GM03348 (cell line): ENCODE measurements around the gene MED27.
"Not testable (repeated sequence)": the region's sequence is repeated elsewhere in the genome, so short reads cannot be mapped to it uniquely, and the experiment has no call there.

ENCODE experiments used
- DNase-seq: peaks from one replicate; pipeline ENCODE4 v3.0.0; 2012; ENCODE audit warnings: low spot score

MED27 gene

GRCh38 chr9:131923132-131923671 lies 156.5 kb downstream of the MED27 start:
- DNase-seq = no peak

DNA sequence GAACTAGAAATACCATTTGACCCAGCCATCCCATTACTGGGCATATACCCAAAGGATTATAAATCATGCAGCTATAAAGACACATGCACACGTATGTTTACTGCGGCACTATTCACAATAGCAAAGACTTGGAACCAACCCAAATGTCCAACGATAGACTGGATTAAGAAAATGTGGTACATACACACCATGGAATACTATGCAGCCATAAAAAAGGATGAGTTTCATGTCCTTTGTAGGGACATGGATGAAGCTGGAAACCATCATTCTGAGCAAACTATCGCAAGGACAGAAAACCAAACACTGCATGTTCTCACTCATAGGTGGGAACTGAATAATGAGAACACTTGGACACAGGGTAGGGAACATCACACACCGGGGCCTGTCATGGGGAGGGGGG lies 158.0 kb downstream of the MED27 start:
- not testable (repeated sequence) for DNase-seq

GRCh38 chr9:131919216-131919615 lies 160.5 kb downstream of the MED27 start:
- DNase-seq = no peak

DNA sequence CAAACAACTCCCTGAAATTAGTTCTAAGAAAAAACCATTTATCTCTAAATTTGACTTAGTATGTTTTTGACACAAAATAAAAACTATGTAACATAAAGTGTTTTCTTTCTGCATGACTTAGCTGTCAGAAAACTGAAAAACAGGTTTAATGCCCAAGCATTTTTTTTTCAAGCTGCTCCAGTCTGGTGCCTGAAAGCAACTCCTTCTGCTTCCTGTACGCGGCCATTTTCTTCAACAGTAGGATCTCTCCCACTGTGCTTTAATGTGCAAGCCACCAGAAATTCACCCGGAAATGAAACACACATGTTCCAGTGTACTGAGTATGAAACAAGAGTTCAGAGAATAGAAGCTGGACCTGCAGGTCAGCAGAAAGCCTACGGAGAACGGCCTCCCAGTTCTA lies 161.2 kb downstream of the MED27 start:
- no peak for DNase-seq

GRCh38 chr9:131917009-131917408 lies 162.7 kb downstream of the MED27 start:
- DNase-seq = no peak

GRCh38 chr9:131915181-131915580 lies 164.5 kb downstream of the MED27 start:
- DNase-seq = peak; percentile 13

- DNase-seq = no peak
Observed at GRCh38 chr9:131912671-131913070, 167.0 kb downstream of the MED27 start.

DNA sequence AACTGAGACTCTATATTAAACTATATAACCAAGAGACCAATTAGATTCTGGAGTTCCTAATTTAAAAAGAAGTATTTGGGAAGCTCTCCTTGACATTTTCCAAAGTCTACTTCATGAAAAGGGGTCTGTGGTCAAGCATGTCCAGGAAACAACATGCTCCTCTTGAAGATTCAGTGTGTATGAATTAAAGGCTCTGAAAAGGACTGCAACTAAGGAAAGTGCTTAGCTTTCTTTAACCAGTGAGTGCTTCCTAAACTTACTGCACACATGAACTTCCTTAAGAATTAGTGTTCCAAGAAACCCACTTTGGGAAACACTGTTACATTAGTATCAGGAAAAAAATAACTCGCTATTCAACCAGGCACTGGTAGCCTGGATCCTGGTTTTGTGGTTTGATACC lies 167.6 kb downstream of the MED27 start:
- no peak for DNase-seq

DNA sequence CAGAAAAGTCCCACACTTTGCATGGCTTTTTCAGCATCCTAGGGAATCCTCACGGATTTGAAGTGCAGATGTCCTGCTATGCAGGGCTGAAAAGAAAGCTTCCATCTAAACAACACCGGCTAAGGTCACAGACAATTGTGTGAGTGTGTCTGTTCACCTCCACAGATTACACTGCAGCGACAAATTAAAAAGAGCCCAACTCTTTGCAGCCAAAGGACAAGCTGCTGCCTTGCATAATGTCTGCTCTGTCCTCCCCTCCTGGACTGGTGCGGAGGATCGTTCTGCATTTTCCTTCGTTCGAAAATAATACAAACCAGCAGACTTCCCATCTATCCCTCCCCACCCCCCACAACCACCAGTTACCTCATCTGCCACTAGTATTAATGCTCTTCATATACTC lies 169.1 kb downstream of the MED27 start:
- no peak for DNase-seq

- no peak for DNase-seq
Observed at GRCh38 chr9:131905144-131905543, 174.5 kb downstream of the MED27 start.

- DNase-seq = no peak
Observed at GRCh38 chr9:131899296-131900228, 180.1 kb downstream of the MED27 start.

GRCh38 chr9:131892902-131893500 lies 186.7 kb downstream of the MED27 start:
- DNase-seq = no peak

- no peak for DNase-seq
Observed at GRCh38 chr9:131892162-131892707, 187.4 kb downstream of the MED27 start.

GRCh38 chr9:131891598-131891997 lies 188.1 kb downstream of the MED27 start:
- no peak for DNase-seq

DNA sequence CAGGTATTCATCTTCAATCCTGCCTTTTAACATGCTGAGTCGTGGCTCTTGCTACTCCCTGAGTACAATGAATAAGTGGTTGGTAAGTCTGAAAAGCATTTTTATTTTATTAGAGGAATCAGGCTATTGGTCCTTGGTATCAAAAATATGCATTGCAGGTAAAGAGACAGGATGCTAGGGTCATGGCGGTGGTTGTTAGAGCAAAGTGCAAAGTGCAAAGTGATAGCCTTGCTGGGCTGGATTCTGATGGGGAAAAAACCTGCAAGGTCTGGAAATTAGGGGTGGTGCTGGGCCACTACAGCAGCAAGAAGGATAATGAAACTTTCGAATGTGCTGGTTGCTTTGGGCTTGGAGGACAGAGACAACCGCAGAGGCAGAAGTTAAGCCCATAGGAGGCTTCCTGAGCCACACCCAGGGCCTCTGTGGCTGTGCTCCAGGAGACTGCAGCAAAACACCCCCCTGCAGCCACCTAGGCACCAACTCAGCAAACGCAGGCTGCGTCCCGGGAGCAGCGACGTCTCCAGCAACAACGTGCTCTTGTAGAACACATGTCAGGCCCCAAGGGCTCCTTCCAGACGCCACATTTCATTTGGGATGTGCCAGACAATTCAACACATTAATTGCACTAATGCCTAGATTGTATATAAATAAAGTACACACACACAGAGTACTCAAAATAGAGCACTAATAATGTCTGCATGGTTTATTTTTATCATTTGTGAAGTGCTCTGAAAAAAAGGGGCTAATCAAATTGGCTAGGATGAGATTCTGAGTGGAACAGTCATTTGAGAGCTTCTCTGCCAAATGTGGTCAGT lies 190.0 kb downstream of the MED27 start:
- no peak for DNase-seq

- DNase-seq = no peak
Observed at GRCh38 chr9:131888923-131889322, 190.7 kb downstream of the MED27 start.

DNA sequence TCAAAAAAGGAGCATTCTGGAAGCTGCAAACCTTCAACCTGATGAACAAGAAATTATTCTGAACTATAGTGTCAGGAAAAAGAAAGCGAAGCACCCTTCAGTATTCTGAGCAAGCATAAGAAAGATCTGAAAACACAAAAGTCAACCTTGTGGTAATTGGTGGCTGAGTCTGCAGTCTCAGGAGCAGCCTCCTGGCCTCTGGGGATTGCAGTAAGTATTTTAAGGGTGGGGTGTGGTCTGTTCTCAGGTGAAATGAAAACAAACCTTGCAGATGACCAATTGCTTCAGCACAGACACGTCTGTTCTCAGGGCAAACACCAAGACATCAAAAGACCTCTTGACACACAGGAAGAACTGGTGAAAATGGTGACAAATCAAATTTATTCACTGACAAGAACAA lies 192.0 kb downstream of the MED27 start:
- no peak for DNase-seq

GRCh38 chr9:131886826-131887225 lies 192.8 kb downstream of the MED27 start:
- no peak for DNase-seq

DNA sequence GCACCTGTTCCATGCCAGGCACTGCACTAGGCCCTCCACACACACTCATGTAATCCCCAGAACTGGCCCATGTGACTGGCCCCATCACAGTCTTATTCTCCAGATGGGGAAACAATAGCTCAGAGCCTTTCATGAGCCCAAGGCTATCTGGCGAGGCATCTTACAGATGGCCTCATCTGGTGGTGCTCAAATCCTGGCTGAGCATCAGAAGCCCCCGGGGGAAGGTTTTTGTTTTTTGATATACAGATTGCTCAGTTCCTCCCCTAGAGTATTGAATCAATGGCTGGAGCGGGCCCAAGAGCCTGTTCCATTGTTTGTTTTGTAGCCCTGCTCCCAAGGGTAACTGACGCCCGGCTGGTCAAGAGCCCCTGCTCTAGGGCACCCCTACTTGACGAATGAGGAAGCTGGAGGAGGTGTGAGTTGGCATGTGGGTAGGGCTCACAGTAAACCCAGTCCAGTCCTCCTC lies 194.5 kb downstream of the MED27 start:
- no peak for DNase-seq

DNA sequence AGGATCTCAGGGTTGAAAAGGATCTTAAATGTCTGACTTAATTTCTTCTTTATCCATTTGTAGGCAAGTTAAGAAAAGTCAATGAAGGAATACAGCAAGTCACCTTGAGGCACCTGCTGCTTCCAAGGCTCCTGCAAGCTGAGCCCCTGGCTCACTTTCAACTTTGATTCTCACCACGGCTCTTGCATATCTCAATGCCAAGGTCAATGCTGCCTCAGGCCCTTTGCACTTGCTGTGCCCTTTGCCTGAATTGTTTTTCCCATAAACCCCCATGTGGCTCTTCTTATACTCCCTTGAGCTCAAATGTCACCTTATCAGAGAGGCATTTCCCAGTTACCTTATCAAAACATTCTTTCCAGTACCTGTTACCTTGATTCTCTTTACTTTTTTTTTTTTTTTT lies 195.4 kb downstream of the MED27 start:
- DNase-seq = no peak

GRCh38 chr9:131880833-131881583 lies 198.7 kb downstream of the MED27 start:
- DNase-seq = no peak
